ENCODE data around the gene ZNF641. TPM values are rescaled to one million over a fixed set of nuclear protein-coding genes. Genes with fewer than 3 reads are reported as not detected.

ZNF641 gene
- total RNA-seq: 3.4 and 6.6 TPM in 2 replicates

GRCh38 chr12:48350249-48351021, at the start of gene ZNF641:
ZNF641 (minus strand) TSS chr12:48350919; CDS start chr12:48348090, 2,829 bp downstream.

Small RNAs within 50 kb of the gene (small RNA-seq; reads per million reads assigned to genes)
- not detected for gene AC024257.2

Other genes starting within 250 kb of the ZNF641 start
- 36.9 and 37.1 TPM in 2 replicates for gene SENP1, start 244.8 kb downstream of the ZNF641 start, total RNA-seq
- 70.7 and 73.5 TPM in 2 replicates for gene PFKM, start 231.6 kb downstream of the ZNF641 start, total RNA-seq
- 25.1 and 25.4 TPM in 2 replicates for gene ASB8, start 193.4 kb downstream of the ZNF641 start, total RNA-seq
- gene CCDC184, start 167.3 kb downstream of the ZNF641 start, total RNA-seq: 0.13 and 0.36 TPM in 2 replicates
- not detected in 2 replicates for gene OR10AD1, start 147.6 kb downstream of the ZNF641 start, total RNA-seq
- not detected in 2 replicates for gene ANP32D, start 121.6 kb upstream of the ZNF641 start, total RNA-seq
- not detected in 2 replicates for gene C12orf54, start 131.6 kb upstream of the ZNF641 start, total RNA-seq
- not detected in 2 replicates for gene OR8S1, start 174.7 kb upstream of the ZNF641 start, total RNA-seq
- not detected in 2 replicates for gene LALBA, start 219.1 kb upstream of the ZNF641 start, total RNA-seq

All from thoracic aorta endothelial cell (primary cell).